Testis (tissue), 3 donors: ENCODE results near the gene ZBTB7A. TPM values are rescaled to one million over a fixed set of nuclear protein-coding genes. Genes with fewer than 3 reads are reported as not detected.

Source experiments
- DNase-seq: peaks from one replicate; pipeline ENCODE4 v3.0.0-alpha.2; 2019
- H3K27ac ChIP-seq, 2 donors: fragments of 200-600 bp; sonication (generic); one replicate each; pipeline ENCODE4 v1.5.1; 2019
- H3K27me3 ChIP-seq: fragments of 200-600 bp; sonication (generic); one replicate; pipeline ENCODE4 v1.5.1; 2019
- H3K36me3 ChIP-seq: fragments of 200-600 bp; sonication (generic); one replicate; pipeline ENCODE4 v1.5.1; 2017; ENCODE audit warnings: low read depth; ENCODE audit errors: missing control alignments
- H3K4me1 ChIP-seq: fragments of 200-600 bp; sonication (generic); one replicate; pipeline ENCODE4 v1.5.1; 2019
- H3K4me3 ChIP-seq, 2 donors: fragments of 200-600 bp; sonication (generic); one replicate each; pipeline ENCODE4 v1.5.1; 2017 to 2019
- H3K9me3 ChIP-seq: fragments of 200-600 bp; sonication (generic); one replicate; pipeline ENCODE4 v1.5.1; 2017
- CTCF ChIP-seq, 3 experiments: fragments of 450-650 bp in 2 of 3; fragments of 200-600 bp in 1 of 3; sonication (generic) in 1 of 3; IDR thresholded peaks; one replicate each; pipeline ENCODE4 v1.5.1; 2016 to 2019; ENCODE audit warnings: antibody characterized with exemption in 3 of 3, mild to moderate bottlenecking in 2 of 3, moderate library complexity in 1 of 3
- POLR2A ChIP-seq: fragments of 450-650 bp; IDR thresholded peaks from one replicate; pipeline ENCODE4 v1.6.1; 2017; ENCODE audit warnings: antibody characterized with exemption, mild to moderate bottlenecking, moderate library complexity
- WGBS, 2 donors: methylation state at CpG; one replicate each; pipeline ENCODE4 v1.1.5; 2018; 5-methylcytosine and 5-hydroxymethylcytosine counted together
- intact Hi-C: fragments of 100-400 bp; cut with DNase I; formaldehyde crosslinking; loops from one replicate; pipeline ENCODE4 v1.15.1; 2023; ENCODE audit warnings: low total_unique reads
- polyA plus RNA-seq: library from polyadenylated mRNA; stranded (reverse); fragments of 350-450 nt; fragmentation: Illumina TruSeq; extraction: RNeasy Lipid Tissue Mini Kit (QIAGEN cat#74804); gene quantifications from one replicate; pipeline ENCODE4 v1.2.3, GENCODE V29; 2014; ENCODE audit warnings: low read depth, low replicate concordance; ENCODE audit not compliant: insufficient read depth
- total RNA-seq, 2 donors: library from RNA; depleted of rRNA; stranded (reverse); fragments of >200 nt; gene quantifications; one replicate each; pipeline ENCODE4 v1.2.3, GENCODE V29; 2016

The ZBTB7A gene
- total and polyA plus RNA-seq, 3 donors from 2014 or later: 7.5 to 49.4 (median 42.2) TPM

- no peaks in the 10 kb centered on the region for H3K27me3 ChIP-seq
- H3K9me3 ChIP-seq: no peaks in the 10 kb centered on the region
- H3K4me3 ChIP-seq: no peak overlapping the region
- no peak overlapping the region for H3K27ac ChIP-seq
- no peak for DNase-seq
- H3K36me3 ChIP-seq: no peaks in the 10 kb centered on the region
- no peak for TF ChIP-seq CTCF (IDR thresholded peaks at IDR 0.05)
- no peak for TF ChIP-seq POLR2A
- intact Hi-C loops: no loop called here
- peaks cover 5% of the 10 kb centered on the region for H3K4me1 ChIP-seq
- WGBS, 2 donors: 64 to 80% methylated on average over 9 to 11 of the region's 11 CpGs
These were observed 41.4 kb downstream of the ZBTB7A start for GRCh38 chr19:4025317-4025716.

- H3K36me3 ChIP-seq: no peaks in the 10 kb centered on the region
- no peak overlapping the region for H3K4me3 ChIP-seq
- DNase-seq: no peak
- H3K4me1 ChIP-seq: peaks cover 18% of the 10 kb centered on the region
- H3K27me3 ChIP-seq: no peaks in the 10 kb centered on the region
- no peaks in the 10 kb centered on the region for H3K9me3 ChIP-seq
- TF ChIP-seq CTCF (IDR thresholded peaks at IDR 0.05) (no peak), POLR2A (no peak)
- no peak overlapping the region for H3K27ac ChIP-seq
- intact Hi-C loops: no loop called here
- 75 to 76% methylated on average over 12 to 34 of the region's 34 CpGs for WGBS, 2 donors
These were observed 42.9 kb downstream of the ZBTB7A start for GRCh38 chr19:4023600-4024398.

GRCh38 chr19:4019578-4019977 is 47.1 kb downstream of the ZBTB7A start:
- peak overlapping the region; percentile 19 to 36 for H3K27ac ChIP-seq
- 27 to 53% methylated on average over 10 to 17 of the region's 17 CpGs for WGBS, 2 donors

GRCh38 chr19:4018775-4019504 is 47.8 kb downstream of the ZBTB7A start:
- DNase-seq: no peak
- Histone ChIP-seq H3K4me1 (peaks cover 45% of the 10 kb centered on the region), H3K27ac (peak overlapping the region; percentile 19 to 36), H3K4me3 (no peak overlapping the region), H3K36me3 (no peaks in the 10 kb centered on the region), H3K9me3 (no peaks in the 10 kb centered on the region), H3K27me3 (no peaks in the 10 kb centered on the region)
- intact Hi-C loops: no loop called here
- WGBS, 2 donors: 85 to 91% methylated on average over 14 to 19 of the region's 19 CpGs
- TF ChIP-seq POLR2A (no peak), CTCF (IDR thresholded peaks at IDR 0.05) (no peak)

More at GRCh38 chr19:4019578-4019977, 47.1 kb downstream of the ZBTB7A start:
- intact Hi-C loops: no loop called here
- no peaks in the 10 kb centered on the region for H3K27me3 ChIP-seq
- H3K36me3 ChIP-seq: no peaks in the 10 kb centered on the region
- peaks cover 39% of the 10 kb centered on the region for H3K4me1 ChIP-seq
- peak; percentile 66 for DNase-seq
- H3K9me3 ChIP-seq: no peaks in the 10 kb centered on the region
- TF ChIP-seq CTCF (IDR thresholded peaks at IDR 0.05) (no peak), POLR2A (no peak)
- no peak overlapping the region for H3K4me3 ChIP-seq
